Brain (organoid and tissue), 1 donor: ENCODE data around the gene ASB5. TPM values are rescaled to one million over a fixed set of nuclear protein-coding genes. Genes with fewer than 3 reads are reported as not detected.

Source experiments
- polyA plus RNA-seq: library from polyadenylated mRNA; stranded (reverse); fragments of 350-450 nt; fragmentation: Illumina TruSeq; extraction: RNeasy Lipid Tissue Mini Kit (QIAGEN cat#74804); gene quantifications from one replicate; pipeline ENCODE4 v1.2.3, GENCODE V29; 2015; ENCODE audit warnings: low read depth, low replicate concordance; ENCODE audit not compliant: insufficient read depth

The ASB5 gene
- polyA plus RNA-seq, 1 donor from 2014 or later = not detected

Other genes with a start within 250 kb of the ASB5 start
- gene WDR17, start 203.4 kb downstream of the ASB5 start, polyA plus RNA-seq = 1.6 TPM
- gene SPATA4, start 73.6 kb downstream of the ASB5 start, polyA plus RNA-seq = 0.58 TPM
- gene SPCS3, start 50.7 kb upstream of the ASB5 start, polyA plus RNA-seq = 8.5 TPM